ENCODE data around the gene SLC22A7. TPM values are rescaled to one million over a fixed set of nuclear protein-coding genes. Genes with fewer than 3 reads are reported as not detected.
A peak's percentile ranks its signal among the peaks of the same experiment; 100 is the strongest.

SLC22A7 gene, protein sequence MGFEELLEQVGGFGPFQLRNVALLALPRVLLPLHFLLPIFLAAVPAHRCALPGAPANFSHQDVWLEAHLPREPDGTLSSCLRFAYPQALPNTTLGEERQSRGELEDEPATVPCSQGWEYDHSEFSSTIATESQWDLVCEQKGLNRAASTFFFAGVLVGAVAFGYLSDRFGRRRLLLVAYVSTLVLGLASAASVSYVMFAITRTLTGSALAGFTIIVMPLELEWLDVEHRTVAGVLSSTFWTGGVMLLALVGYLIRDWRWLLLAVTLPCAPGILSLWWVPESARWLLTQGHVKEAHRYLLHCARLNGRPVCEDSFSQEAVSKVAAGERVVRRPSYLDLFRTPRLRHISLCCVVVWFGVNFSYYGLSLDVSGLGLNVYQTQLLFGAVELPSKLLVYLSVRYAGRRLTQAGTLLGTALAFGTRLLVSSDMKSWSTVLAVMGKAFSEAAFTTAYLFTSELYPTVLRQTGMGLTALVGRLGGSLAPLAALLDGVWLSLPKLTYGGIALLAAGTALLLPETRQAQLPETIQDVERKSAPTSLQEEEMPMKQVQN
- not detected for total RNA-seq

DNA sequence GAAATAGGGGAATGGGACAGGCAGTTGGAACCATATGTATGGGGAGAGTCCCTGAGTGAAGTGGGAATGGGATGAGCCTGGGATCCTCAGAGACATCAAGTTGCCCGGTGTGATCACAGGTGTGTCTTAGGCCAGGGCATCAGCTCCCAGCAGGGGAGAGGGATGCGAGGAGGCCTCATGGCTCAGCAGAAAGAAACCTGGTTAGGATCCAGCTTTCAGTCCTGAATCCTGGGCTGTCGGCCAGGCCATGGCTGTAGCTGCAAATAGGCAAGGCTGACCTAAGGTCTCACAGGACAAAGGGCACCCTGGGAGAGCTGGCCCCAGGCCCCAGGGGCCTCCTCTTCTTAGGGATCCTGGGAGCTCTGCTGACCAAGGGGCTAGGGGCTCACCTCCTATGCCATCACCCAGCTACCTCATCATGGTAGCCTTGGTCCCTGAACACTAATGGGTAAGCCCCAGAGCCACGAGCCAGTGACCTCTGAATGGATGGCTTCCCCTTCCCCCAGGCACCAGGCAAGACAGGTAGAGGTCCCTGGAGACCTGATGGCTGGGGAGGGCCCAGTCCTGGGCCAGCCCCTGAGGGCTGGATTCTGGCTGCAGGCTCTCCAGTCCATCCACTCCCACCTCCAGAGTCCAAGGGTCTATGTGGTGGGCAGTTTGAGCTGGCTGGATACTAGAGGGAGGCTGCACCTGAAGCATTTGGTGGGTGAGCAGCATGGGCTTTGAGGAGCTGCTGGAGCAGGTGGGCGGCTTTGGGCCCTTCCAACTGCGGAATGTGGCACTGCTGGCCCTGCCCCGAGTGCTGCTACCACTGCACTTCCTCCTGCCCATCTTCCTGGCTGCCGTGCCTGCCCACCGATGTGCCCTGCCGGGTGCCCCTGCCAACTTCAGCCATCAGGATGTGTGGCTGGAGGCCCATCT is at the start of gene SLC22A7:
Gene SLC22A7 (plus strand): TSS at position 617 of the 921 bp plus-strand sequence. CDS start 99 bp downstream, at position 716.
- H3K27ac ChIP-seq = no peak within 1 kb of the TSS
- H3K4me1 ChIP-seq = no peaks in the 10 kb centered on the region
- no peak for TF ChIP-seq POLR2AphosphoS5 (IDR thresholded peaks at IDR 0.05)
- TF ChIP-seq, protein P1, sequence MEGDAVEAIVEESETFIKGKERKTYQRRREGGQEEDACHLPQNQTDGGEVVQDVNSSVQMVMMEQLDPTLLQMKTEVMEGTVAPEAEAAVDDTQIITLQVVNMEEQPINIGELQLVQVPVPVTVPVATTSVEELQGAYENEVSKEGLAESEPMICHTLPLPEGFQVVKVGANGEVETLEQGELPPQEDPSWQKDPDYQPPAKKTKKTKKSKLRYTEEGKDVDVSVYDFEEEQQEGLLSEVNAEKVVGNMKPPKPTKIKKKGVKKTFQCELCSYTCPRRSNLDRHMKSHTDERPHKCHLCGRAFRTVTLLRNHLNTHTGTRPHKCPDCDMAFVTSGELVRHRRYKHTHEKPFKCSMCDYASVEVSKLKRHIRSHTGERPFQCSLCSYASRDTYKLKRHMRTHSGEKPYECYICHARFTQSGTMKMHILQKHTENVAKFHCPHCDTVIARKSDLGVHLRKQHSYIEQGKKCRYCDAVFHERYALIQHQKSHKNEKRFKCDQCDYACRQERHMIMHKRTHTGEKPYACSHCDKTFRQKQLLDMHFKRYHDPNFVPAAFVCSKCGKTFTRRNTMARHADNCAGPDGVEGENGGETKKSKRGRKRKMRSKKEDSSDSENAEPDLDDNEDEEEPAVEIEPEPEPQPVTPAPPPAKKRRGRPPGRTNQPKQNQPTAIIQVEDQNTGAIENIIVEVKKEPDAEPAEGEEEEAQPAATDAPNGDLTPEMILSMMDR (IDR thresholded peaks at IDR 0.05) = no peak
- TF ChIP-seq POLR2A (IDR thresholded peaks at IDR 0.05) = no peak
- no peak for TF ChIP-seq EP300 (IDR thresholded peaks at IDR 0.05)
- 70 to 74% methylated on average over 2 to 9 of the region's 10 CpGs for WGBS, 2 donors
- no peaks in the 10 kb centered on the region for H3K27me3 ChIP-seq
- DNase-seq (no peak), ATAC-seq (ENCODE audit: low FRiP score in 2 of 2) (no peak)
- no peaks in the 10 kb centered on the region for H3K9me3 ChIP-seq
- no peaks in the 10 kb centered on the region for H3K36me3 ChIP-seq
- no peak within 1 kb of the TSS for H3K4me3 ChIP-seq

DNA sequence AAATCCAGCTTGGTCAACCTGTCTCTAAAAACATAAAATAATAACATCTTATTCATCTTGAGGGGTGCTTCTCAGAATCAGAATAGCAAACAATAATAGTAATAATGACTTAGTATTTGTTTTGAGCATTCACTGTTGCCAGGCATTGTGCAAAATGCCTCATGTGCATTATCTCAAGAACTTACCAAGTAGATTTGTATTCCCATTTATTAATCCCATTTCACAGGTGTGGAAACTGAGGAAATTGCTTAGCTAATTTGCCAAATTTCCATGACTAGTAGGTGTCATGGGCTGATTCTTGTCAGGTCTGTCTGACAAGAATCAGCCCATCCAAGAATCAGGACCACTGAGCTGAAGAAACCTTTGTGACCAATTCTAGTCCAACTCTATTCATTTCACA is 49.3 kb upstream of the SLC22A7 start:
- Histone ChIP-seq H3K9me3 (no peaks in the 10 kb centered on the region), H3K4me3 (no peak overlapping the region), H3K4me1 (peaks cover 7 to 17% (median 9%) of the 10 kb centered on the region in 4 donors), H3K27me3 (peaks cover 0 to 13% (median 3%) of the 10 kb centered on the region in 4 donors), H3K36me3 (no peaks in the 10 kb centered on the region), H3K27ac (no peak overlapping the region)
- ATAC-seq (ENCODE audit: low FRiP score in 2 of 2) = no peak
- TF ChIP-seq POLR2AphosphoS5 (IDR thresholded peaks at IDR 0.05) (no peak), EP300 (IDR thresholded peaks at IDR 0.05) (no peak), POLR2A (IDR thresholded peaks at IDR 0.05) (no peak)
- TF ChIP-seq, protein P1 (IDR thresholded peaks at IDR 0.05) = no peak
- DNase-seq = no peak

DNA sequence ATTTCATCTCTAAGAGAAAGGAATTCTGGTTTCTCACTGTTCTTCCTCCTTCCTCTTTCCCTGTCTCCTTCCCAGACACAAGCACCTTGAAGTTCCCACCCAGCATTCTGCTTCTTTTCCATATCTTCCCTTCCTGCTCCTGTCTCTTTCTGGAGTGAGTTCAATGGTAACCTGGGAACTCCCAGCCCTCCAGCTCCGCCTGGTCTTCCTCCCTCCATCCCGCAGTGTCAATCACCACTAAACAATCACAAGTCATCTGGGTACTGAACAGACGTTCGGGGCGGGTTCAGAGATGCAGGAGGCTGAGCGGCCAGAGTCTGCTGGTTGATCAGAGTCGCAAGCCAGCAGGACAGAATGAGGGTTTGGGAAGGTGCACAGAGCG is 47.1 kb upstream of the SLC22A7 start:
- no peak for DNase-seq
- no peak for ATAC-seq (ENCODE audit: low FRiP score in 2 of 2)
- Histone ChIP-seq H3K4me1 (peaks cover 7 to 17% (median 9%) of the 10 kb centered on the region in 4 donors), H3K27me3 (peaks cover 0 to 11% (median 2%) of the 10 kb centered on the region in 4 donors), H3K36me3 (no peaks in the 10 kb centered on the region), H3K27ac (no peak overlapping the region), H3K9me3 (no peaks in the 10 kb centered on the region), H3K4me3 (no peak overlapping the region)
- 24% methylated on average over 7 to 8 of the region's 8 CpGs for WGBS, 2 donors
- TF ChIP-seq EP300 (IDR thresholded peaks at IDR 0.05) = no peak
- no peak for TF ChIP-seq POLR2AphosphoS5 (IDR thresholded peaks at IDR 0.05)
- TF ChIP-seq, protein P1 (IDR thresholded peaks at IDR 0.05) = no peak
- TF ChIP-seq POLR2A (IDR thresholded peaks at IDR 0.05) = no peak

DNA sequence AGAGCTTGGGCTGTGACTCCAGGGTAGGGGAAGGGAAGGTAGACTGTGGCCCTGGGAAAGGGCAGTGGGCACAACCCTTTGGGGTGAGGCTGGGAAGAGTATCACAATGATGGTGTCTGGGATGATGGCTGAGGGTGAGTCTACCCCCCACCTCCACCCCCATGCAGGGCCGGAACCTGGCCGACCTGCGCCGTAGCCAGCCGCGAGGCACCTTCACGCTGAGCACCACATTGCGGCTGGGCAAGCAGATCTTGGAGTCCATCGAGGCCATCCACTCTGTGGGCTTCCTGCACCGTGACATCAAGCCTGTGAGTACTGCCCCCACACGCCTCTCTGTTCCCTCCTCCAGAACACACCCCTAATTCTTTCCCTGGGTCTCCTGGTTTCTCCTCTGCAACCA is 44.7 kb upstream of the SLC22A7 start:
- WGBS, 2 donors = 89 to 91% methylated on average over 11 of the region's 11 CpGs
- Histone ChIP-seq H3K27ac (no peak overlapping the region), H3K4me3 (no peak overlapping the region), H3K4me1 (no peaks in the 10 kb centered on the region), H3K9me3 (no peaks in the 10 kb centered on the region), H3K36me3 (no peaks in the 10 kb centered on the region), H3K27me3 (peaks cover 0 to 11% (median 2%) of the 10 kb centered on the region in 4 donors)
- DNase-seq (peak in 1 of 2 donors; percentile 70), ATAC-seq (ENCODE audit: low FRiP score in 2 of 2) (no peak)
- no peak for TF ChIP-seq POLR2AphosphoS5 (IDR thresholded peaks at IDR 0.05)
- TF ChIP-seq EP300 (IDR thresholded peaks at IDR 0.05) = no peak
- TF ChIP-seq POLR2A (IDR thresholded peaks at IDR 0.05) = no peak
- TF ChIP-seq, protein P1 (IDR thresholded peaks at IDR 0.05) = no peak
